Measurements from ENCODE around the gene CD36. TPM values are rescaled to one million over a fixed set of nuclear protein-coding genes. Genes with fewer than 3 reads are reported as not detected.
A peak's percentile ranks its signal among the peaks of the same experiment; 100 is the strongest.

CD36 gene
- total RNA-seq, 1 donor from 2014 or later = 1.7 TPM

- Mint-ChIP-seq H3K27ac (ENCODE audit: unreplicated experiment) (no peak overlapping the region), H3K4me3 (ENCODE audit: unreplicated experiment) (no peak overlapping the region), H3K36me3 (ENCODE audit: low read depth, unreplicated experiment) (no peaks in the 10 kb centered on the region), H3K27me3 (ENCODE audit: low read depth, unreplicated experiment) (no peaks in the 10 kb centered on the region), H3K4me1 (ENCODE audit: low read depth, unreplicated experiment) (peaks cover 11% of the 10 kb centered on the region), H3K9me3 (ENCODE audit: unreplicated experiment) (no peaks in the 10 kb centered on the region)
- H3K27me3 ChIP-seq (ENCODE audit: insufficient read depth, low read length) = no peaks in the 10 kb centered on the region
- no peaks in the 10 kb centered on the region for H3K9me3 ChIP-seq (ENCODE audit: insufficient read depth, low read depth, low read length)
- no peak overlapping the region for H3K9ac ChIP-seq (ENCODE audit: low read length)
- H3K4me2 ChIP-seq (ENCODE audit: low read length) = no peak overlapping the region
- no peak overlapping the region for H3K4me3 ChIP-seq (ENCODE audit: insufficient read depth, low read depth, low read length)
- DNase-seq (ENCODE audit: low read depth) = no peak
- H3K4me1 ChIP-seq (ENCODE audit: insufficient read depth, low read length) = peaks cover under 1% of the 10 kb centered on the region
- no peaks in the 10 kb centered on the region for H3K79me2 ChIP-seq (ENCODE audit: insufficient read depth, low read length)
- H3K27ac ChIP-seq (ENCODE audit: low read depth, low read length) = no peak overlapping the region
- no peak for FAIRE-seq
- no peaks in the 10 kb centered on the region for H3K36me3 ChIP-seq (ENCODE audit: insufficient read depth, low read length)
- no peak overlapping the region for H2AFZ ChIP-seq (ENCODE audit: low read depth, low read length)
- TF ChIP-seq EZH2 (IDR thresholded peaks at IDR 0.05; ENCODE audit: insufficient read depth, low read length) (no peak), CTCF (IDR thresholded peaks at IDR 0.05; ENCODE audit: insufficient read depth, low read depth, low read length) (no peak)
- H4K20me1 ChIP-seq (ENCODE audit: insufficient read depth, low read length) = no peaks in the 10 kb centered on the region
Measured at GRCh38 chr7:80705130-80705781, 66.8 kb downstream of the CD36 start.

GRCh38 chr7:80707318-80707717, 68.9 kb downstream of the CD36 start:
- H3K4me3 Mint-ChIP-seq (ENCODE audit: unreplicated experiment) = no peak overlapping the region
- no peaks in the 10 kb centered on the region for H3K36me3 ChIP-seq (ENCODE audit: insufficient read depth, low read length)
- H4K20me1 ChIP-seq (ENCODE audit: insufficient read depth, low read length) = no peaks in the 10 kb centered on the region
- H2AFZ ChIP-seq (ENCODE audit: low read depth, low read length) = no peak overlapping the region
- peaks cover 6% of the 10 kb centered on the region for H3K4me1 Mint-ChIP-seq (ENCODE audit: low read depth, unreplicated experiment)
- no peak overlapping the region for H3K4me2 ChIP-seq (ENCODE audit: low read length)
- H3K79me2 ChIP-seq (ENCODE audit: insufficient read depth, low read length) = no peaks in the 10 kb centered on the region
- H3K4me3 ChIP-seq (ENCODE audit: insufficient read depth, low read depth, low read length) = no peak overlapping the region
- H3K9me3 ChIP-seq (ENCODE audit: insufficient read depth, low read depth, low read length) = no peaks in the 10 kb centered on the region
- H3K4me1 ChIP-seq (ENCODE audit: insufficient read depth, low read length) = no peaks in the 10 kb centered on the region
- FAIRE-seq (no peak), DNase-seq (ENCODE audit: low read depth) (no peak)
- no peak for TF ChIP-seq CTCF (IDR thresholded peaks at IDR 0.05; ENCODE audit: insufficient read depth, low read depth, low read length)
- no peak for TF ChIP-seq EZH2 (IDR thresholded peaks at IDR 0.05; ENCODE audit: insufficient read depth, low read length)
- H3K27me3 ChIP-seq (ENCODE audit: insufficient read depth, low read length) = no peaks in the 10 kb centered on the region
- peak overlapping the region; percentile 5 for H3K27ac Mint-ChIP-seq (ENCODE audit: unreplicated experiment)
- no peaks in the 10 kb centered on the region for H3K36me3 Mint-ChIP-seq (ENCODE audit: low read depth, unreplicated experiment)
- no peaks in the 10 kb centered on the region for H3K9me3 Mint-ChIP-seq (ENCODE audit: unreplicated experiment)
- no peaks in the 10 kb centered on the region for H3K27me3 Mint-ChIP-seq (ENCODE audit: low read depth, unreplicated experiment)
- H3K27ac ChIP-seq (ENCODE audit: low read depth, low read length) = no peak overlapping the region
- H3K9ac ChIP-seq (ENCODE audit: low read length) = no peak overlapping the region

GRCh38 chr7:80708123-80708522, 69.7 kb downstream of the CD36 start:
- Histone ChIP-seq H3K4me2 (ENCODE audit: low read length) (no peak overlapping the region), H4K20me1 (ENCODE audit: insufficient read depth, low read length) (no peaks in the 10 kb centered on the region), H3K4me3 (ENCODE audit: insufficient read depth, low read depth, low read length) (no peak overlapping the region), H2AFZ (ENCODE audit: low read depth, low read length) (no peak overlapping the region), H3K4me1 (ENCODE audit: insufficient read depth, low read length) (no peaks in the 10 kb centered on the region), H3K36me3 (ENCODE audit: insufficient read depth, low read length) (no peaks in the 10 kb centered on the region), H3K9me3 (ENCODE audit: insufficient read depth, low read depth, low read length) (no peaks in the 10 kb centered on the region), H3K27ac (ENCODE audit: low read depth, low read length) (no peak overlapping the region), H3K9ac (ENCODE audit: low read length) (no peak overlapping the region), H3K79me2 (ENCODE audit: insufficient read depth, low read length) (no peaks in the 10 kb centered on the region), H3K27me3 (ENCODE audit: insufficient read depth, low read length) (no peaks in the 10 kb centered on the region)
- no peaks in the 10 kb centered on the region for H3K27me3 Mint-ChIP-seq (ENCODE audit: low read depth, unreplicated experiment)
- DNase-seq (ENCODE audit: low read depth) = no peak
- H3K36me3 Mint-ChIP-seq (ENCODE audit: low read depth, unreplicated experiment) = peaks cover 2% of the 10 kb centered on the region
- peaks cover 3% of the 10 kb centered on the region for H3K9me3 Mint-ChIP-seq (ENCODE audit: unreplicated experiment)
- peaks cover 6% of the 10 kb centered on the region for H3K4me1 Mint-ChIP-seq (ENCODE audit: low read depth, unreplicated experiment)
- no peak overlapping the region for H3K27ac Mint-ChIP-seq (ENCODE audit: unreplicated experiment)
- FAIRE-seq = no peak
- TF ChIP-seq CTCF (IDR thresholded peaks at IDR 0.05; ENCODE audit: insufficient read depth, low read depth, low read length) = no peak
- no peak for TF ChIP-seq EZH2 (IDR thresholded peaks at IDR 0.05; ENCODE audit: insufficient read depth, low read length)
- H3K4me3 Mint-ChIP-seq (ENCODE audit: unreplicated experiment) = no peak overlapping the region

All from astrocyte (in vitro differentiated cells and primary cell).